KMS-11 (cell line): ENCODE data around the gene TRPV5.

Experiments used
- H2AFZ ChIP-seq: fragments of 200-600 bp; sonication (generic); 2 replicates; pipeline ENCODE4 v1.6.1; 2016; ENCODE audit warnings: antibody characterized with exemption, mixed run types, low read depth
- H3K27ac ChIP-seq: fragments of 200-600 bp; sonication (generic); 2 replicates; pipeline ENCODE4 v1.6.1; 2016; ENCODE audit warnings: mild to moderate bottlenecking, mixed run types
- H3K27me3 ChIP-seq: fragments of 200-600 bp; sonication (generic); 2 replicates; pipeline ENCODE4 v1.6.1; 2017; ENCODE audit warnings: mild to moderate bottlenecking, low read depth, mixed run types, moderate library complexity; ENCODE audit not compliant: insufficient read depth
- H3K36me3 ChIP-seq: fragments of 200-600 bp; sonication (generic); 2 replicates; pipeline ENCODE4 v1.6.1; 2017; ENCODE audit warnings: mild to moderate bottlenecking, mixed run types; ENCODE audit not compliant: insufficient read depth
- H3K4me1 ChIP-seq: fragments of 200-600 bp; sonication (generic); 2 replicates; pipeline ENCODE4 v1.6.1; 2016; ENCODE audit warnings: mild to moderate bottlenecking, low read depth, mixed run types; ENCODE audit not compliant: poor library complexity, severe bottlenecking
- H3K4me2 ChIP-seq: fragments of 200-600 bp; sonication (generic); 2 replicates; pipeline ENCODE4 v1.7.0; 2016; ENCODE audit warnings: mild to moderate bottlenecking, mixed run types
- H3K4me3 ChIP-seq: fragments of 200-600 bp; sonication (generic); IDR thresholded peaks from 2 replicates; pipeline ENCODE4 v1.6.1; 2017; ENCODE audit warnings: low read depth, low read length, mixed read lengths; ENCODE audit not compliant: insufficient read depth
- H3K79me2 ChIP-seq: fragments of 200-600 bp; sonication (generic); 2 replicates; pipeline ENCODE4 v1.6.1; 2016; ENCODE audit warnings: low read depth, mixed run types; ENCODE audit not compliant: insufficient read depth
- H3K9ac ChIP-seq: fragments of 200-600 bp; sonication (generic); 2 replicates; pipeline ENCODE4 v1.6.1; 2016; ENCODE audit warnings: mild to moderate bottlenecking, mixed run types
- H4K20me1 ChIP-seq: fragments of 200-600 bp; sonication (generic); 2 replicates; pipeline ENCODE4 v1.6.1; 2016; ENCODE audit warnings: mild to moderate bottlenecking, mixed run types; ENCODE audit not compliant: insufficient read depth
- TF ChIP-seq, protein P1 (sequence below): fragments of 200-600 bp; sonication (generic); conservative IDR thresholded peaks from 2 replicates; pipeline ENCODE4 v1.6.1; 2017; ENCODE audit warnings: low read depth, mild to moderate bottlenecking, antibody characterized with exemption, low read length, moderate library complexity, mixed read lengths

TRPV5 gene

DNA sequence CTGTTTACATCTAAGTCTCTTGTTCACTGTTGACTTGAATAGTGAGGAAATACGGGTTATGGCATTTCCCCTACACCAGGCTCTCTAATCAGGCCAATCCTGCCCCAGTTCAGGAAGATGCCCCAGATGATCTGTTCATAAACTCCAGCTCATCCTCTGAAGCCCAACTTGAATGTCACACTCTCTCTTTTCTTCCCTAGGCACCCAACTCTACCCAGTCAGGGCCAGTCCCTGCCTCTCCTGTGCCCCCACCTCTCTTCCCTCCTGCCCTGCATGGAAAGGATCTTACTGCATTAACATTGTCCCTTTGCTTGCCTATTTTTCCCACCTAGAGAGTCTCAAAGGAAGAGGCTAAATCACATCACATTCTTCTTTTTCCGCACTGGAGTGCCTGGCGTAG is 37.4 kb downstream of the TRPV5 start:
- Histone ChIP-seq H2AFZ (no peak overlapping the region), H3K36me3 (no peaks in the 10 kb centered on the region), H3K27ac (no peak overlapping the region), H3K9ac (no peak overlapping the region), H3K79me2 (no peaks in the 10 kb centered on the region), H3K4me1 (no peaks in the 10 kb centered on the region), H3K4me3 (no peak overlapping the region), H3K27me3 (no peaks in the 10 kb centered on the region), H3K4me2 (no peak overlapping the region), H4K20me1 (no peaks in the 10 kb centered on the region)
- TF ChIP-seq, protein P1, sequence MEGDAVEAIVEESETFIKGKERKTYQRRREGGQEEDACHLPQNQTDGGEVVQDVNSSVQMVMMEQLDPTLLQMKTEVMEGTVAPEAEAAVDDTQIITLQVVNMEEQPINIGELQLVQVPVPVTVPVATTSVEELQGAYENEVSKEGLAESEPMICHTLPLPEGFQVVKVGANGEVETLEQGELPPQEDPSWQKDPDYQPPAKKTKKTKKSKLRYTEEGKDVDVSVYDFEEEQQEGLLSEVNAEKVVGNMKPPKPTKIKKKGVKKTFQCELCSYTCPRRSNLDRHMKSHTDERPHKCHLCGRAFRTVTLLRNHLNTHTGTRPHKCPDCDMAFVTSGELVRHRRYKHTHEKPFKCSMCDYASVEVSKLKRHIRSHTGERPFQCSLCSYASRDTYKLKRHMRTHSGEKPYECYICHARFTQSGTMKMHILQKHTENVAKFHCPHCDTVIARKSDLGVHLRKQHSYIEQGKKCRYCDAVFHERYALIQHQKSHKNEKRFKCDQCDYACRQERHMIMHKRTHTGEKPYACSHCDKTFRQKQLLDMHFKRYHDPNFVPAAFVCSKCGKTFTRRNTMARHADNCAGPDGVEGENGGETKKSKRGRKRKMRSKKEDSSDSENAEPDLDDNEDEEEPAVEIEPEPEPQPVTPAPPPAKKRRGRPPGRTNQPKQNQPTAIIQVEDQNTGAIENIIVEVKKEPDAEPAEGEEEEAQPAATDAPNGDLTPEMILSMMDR: no peak

DNA sequence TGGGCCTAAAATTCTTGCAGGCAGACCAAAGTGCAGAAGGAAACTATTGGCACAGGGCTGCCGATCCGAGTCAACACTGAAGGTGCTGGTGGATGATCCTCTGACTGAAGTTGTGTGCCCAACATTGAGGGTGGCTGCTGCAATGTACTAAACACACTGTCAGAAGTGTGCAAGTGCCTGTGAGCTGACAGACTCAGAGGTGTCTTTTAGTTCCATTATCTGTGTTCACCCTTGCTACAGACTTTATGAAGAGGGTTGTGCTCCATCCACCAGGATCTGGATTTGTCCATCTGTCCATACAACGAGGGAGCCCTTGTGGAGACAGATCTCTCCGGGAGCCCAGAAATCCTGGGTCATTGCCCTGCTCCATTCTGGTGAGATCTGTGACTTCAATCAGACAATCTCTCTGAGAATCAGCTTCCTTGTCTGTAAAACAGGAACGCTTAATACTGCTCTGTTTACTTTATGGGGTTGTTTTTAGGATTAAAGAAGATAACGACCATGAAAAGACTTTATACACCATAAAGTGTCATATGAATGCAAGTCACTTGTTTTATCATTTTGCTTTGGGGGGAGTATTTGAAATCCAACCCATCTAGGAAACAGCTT is 38.5 kb downstream of the TRPV5 start:
- Histone ChIP-seq H3K9ac (no peak overlapping the region), H3K36me3 (no peaks in the 10 kb centered on the region), H3K4me2 (no peak overlapping the region), H3K79me2 (no peaks in the 10 kb centered on the region), H3K27me3 (no peaks in the 10 kb centered on the region), H3K27ac (no peak overlapping the region), H4K20me1 (no peaks in the 10 kb centered on the region), H3K4me3 (no peak overlapping the region), H2AFZ (no peak overlapping the region), H3K4me1 (no peaks in the 10 kb centered on the region)
- TF ChIP-seq, protein P1: no peak

DNA sequence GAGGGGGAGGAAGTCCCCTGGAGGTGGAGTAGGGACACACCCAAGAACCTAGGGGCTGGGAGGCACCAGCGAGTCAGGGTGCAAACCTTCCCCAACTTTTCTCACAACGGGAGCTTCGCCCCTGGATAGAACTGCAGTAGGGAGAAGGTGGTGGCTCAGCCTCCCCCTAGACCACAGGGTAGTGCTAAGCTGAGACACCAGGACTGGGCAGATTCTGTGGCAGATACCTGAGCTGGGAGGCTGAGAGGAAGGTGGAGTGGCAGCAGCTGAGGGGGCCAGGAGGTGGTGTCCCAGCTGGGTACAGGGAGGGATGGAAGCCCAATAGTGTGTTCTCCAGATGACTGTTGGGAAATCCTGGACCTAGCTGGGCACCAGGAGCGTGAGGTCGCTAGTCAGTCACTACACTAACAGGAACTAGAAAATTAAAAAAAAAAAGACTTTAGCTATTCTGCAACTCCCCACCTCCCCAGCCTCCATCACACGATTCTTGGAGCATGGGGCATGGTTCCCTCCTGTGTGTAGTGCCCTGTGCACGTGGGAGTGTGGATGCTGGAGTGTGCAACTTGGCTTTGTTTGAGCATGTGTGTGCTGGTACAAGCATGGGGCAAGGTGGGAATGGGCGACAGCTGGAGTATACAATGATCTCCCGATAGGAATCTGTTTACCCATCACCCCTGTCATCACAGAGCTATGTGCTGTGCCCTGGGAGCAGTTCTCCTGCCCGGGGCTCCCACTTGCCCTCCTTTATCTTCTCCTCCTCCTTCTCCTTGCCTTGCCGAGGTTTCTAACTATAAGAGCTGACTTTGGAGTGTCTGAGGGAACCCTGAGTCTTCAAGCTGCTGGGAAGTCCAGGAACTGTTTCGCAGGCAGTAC is 39.2 kb downstream of the TRPV5 start:
- H3K79me2 ChIP-seq: no peaks in the 10 kb centered on the region
- no peak overlapping the region for H3K4me2 ChIP-seq
- TF ChIP-seq, protein P1: no peak
- H2AFZ ChIP-seq: no peak overlapping the region
- no peak overlapping the region for H3K9ac ChIP-seq
- H3K27me3 ChIP-seq: no peaks in the 10 kb centered on the region
- H3K4me3 ChIP-seq: no peak overlapping the region
- H4K20me1 ChIP-seq: no peaks in the 10 kb centered on the region
- H3K4me1 ChIP-seq: no peaks in the 10 kb centered on the region
- no peaks in the 10 kb centered on the region for H3K36me3 ChIP-seq
- no peak overlapping the region for H3K27ac ChIP-seq

DNA sequence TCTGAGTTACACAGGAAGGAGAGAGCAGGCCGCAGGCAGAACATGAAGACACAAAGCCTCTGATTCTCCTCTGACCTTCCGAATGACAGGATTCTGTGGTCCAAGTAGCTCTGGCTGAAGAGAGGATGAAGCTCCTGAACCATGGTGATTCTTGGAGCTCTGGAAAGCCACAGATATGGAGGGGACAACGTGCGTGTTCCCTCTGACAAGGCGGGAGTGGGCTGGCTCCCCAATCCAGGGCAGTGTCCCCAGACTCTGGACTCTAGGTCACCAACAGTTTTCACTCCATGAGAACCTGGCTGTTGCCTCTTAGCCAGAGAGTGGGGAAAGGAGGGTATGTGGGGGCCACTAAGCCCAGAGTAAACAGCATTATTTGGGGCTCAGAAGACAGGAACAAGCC is 40.6 kb downstream of the TRPV5 start:
- Histone ChIP-seq H2AFZ (no peak overlapping the region), H3K27ac (no peak overlapping the region), H3K4me1 (no peaks in the 10 kb centered on the region), H3K9ac (no peak overlapping the region), H4K20me1 (no peaks in the 10 kb centered on the region), H3K27me3 (no peaks in the 10 kb centered on the region), H3K4me2 (no peak overlapping the region), H3K36me3 (no peaks in the 10 kb centered on the region), H3K4me3 (no peak overlapping the region), H3K79me2 (no peaks in the 10 kb centered on the region)
- TF ChIP-seq, protein P1: no peak
